Medulla oblongata (tissue), 1 donor: Measurements from ENCODE around the gene KNCN.

Source experiments
- DNase-seq: peaks from one replicate; pipeline ENCODE4 v3.0.0-alpha.2; 2015; ENCODE audit errors: extremely low spot score

Gene KNCN

DNA sequence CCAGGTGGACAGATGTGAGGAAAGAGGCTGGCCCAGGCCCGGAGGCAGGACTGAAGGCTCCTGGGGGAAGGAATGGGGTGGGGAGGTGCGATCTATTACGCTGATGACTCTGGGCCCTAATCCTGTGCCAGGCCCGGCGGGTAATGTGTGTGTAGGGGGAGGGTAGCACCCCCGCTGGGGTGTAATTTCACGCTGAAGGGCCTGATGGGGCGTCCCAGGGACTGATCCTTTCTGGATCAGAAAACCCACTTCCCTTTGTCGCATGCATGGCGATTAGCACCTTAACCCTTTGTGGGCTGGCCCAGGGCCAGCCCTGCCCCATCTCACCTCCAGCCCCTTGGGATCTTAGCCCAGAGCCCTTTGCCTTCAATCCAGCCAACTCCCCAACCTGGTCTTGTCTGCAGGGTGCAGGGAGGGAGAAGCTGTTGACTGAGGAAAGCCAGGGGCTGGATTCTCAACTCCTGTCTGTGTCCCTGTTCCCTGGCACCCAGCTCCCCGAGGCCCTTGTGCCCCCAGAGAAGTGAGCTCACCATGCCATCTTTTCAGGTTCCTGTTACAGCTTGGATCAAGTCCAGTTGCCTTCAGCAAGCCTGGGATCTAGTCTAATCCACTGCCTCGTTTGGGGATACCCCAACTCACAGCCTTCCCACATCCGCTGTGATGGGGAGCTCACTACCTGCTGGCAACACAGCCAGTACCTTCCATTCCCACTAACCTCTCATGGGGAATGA lies 26.0 kb downstream of the KNCN start:
- DNase-seq = no peak

DNA sequence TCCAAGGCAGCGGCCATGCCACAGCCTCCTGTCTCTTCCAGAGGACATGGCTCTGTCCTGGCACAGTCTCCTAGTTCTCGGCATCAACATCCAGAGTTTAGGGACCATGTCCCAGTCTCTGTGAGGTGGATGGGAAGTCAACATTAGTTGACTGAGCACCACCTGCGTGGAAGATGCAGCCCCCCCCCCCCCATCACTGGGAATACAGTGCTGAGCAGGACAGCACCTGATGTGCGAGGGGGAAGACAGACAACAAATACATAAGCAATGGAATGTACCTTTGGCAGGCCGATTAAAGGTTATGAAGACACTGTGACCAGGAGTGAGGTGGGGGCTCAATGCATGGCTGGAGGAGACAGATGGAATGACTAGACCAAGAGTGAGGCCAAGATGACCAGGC lies 26.6 kb downstream of the KNCN start:
- DNase-seq = no peak

GRCh38 chr1:46523496-46524353 lies 27.7 kb downstream of the KNCN start:
- DNase-seq = no peak

- DNase-seq = no peak
Observed at GRCh38 chr1:46522969-46523320, 28.5 kb downstream of the KNCN start.

DNA sequence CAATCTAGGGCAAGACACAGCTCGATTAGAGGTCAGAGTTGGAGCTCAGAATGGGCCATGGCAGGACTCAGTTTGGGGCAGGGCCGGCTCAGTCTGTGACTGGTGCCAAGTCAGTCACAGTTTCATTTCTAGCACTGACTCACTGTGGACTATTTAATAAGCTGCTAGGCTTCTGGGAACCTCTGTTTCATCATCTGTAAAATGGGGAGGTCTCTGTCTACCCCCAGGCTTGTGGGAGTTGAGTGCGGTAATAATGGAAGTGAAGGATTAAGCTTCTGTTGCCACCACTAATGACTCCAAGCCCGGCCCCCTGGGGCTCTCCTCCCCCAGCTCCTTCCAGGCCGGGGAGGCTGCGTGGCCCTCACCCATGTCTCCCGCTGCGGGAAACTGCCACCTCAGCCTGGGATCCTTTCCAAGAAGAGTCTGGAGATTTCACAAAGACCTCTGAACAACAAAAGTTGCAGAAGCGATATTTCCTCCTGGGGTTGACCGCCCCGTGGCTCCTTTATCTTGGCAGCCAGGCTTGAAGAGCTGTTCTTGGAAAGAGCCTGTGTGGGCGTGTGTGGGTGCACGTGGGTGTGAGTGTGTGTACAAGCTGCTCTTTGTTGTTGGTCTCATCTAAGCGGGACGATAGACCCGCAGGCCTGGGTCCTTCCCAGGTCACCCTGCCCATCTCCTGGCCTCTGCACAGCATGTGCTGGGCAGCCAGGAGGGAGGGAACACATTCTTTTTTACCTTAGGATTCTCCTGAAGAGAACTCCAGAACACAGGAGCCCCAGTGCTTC lies 29.1 kb downstream of the KNCN start:
- DNase-seq = peak; percentile 48

DNA sequence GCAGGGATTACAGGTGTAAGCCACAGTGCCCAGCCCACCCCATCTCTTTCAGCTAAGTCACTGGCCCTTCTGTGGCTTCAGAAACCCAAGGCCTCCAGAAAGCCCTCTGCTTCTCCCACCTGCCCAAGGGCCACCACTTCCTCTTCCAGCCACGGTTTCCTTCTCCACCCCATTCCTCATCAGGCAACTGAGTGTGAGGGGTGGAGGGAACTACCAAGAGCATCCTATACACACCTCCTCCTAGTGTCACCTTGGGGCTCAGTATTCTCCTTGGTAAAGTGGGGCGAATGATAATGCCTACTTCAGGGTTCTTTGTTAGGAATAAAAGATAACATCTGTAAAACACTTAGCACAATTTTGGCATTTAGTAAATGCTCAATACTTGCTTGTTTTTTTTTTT lies 30.0 kb downstream of the KNCN start:
- no peak for DNase-seq

DNA sequence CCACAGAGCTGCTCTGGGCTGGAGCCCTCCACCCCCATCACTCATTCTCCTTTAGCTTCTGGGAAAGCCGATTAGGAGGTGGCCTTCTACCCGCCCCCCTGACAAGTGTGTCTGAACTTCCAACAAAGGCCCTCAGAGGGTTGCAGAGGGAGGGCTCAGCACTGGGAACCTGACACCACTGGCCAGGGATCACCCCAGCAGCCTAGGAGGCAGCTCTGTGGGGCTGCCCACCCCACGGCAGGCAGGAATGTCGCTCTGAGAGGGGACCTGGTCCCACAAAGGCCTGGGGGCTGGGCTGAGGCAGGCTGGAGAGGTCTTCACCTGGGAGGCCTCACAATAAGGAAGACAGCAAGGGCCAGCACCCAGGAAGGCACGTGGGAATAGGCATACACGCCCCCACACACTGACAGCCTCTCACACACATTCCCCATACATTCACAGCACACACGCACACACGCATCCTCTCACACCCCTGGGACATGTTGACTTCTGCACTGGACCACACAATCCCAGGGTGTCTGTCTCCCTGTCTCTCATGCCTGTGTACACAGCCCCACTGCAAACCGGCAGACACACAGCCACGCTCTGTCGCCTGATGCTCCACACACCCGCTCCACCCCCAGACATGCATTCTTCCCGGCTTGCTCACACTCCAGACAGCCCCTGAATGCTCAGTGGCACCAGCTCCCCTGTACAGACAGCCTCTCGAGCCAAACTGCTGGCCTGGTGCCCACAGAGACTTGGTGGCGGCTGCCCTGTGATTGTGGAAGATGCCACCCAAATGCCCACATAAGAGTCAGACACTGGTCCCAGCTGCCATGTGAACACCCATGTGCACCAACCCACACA lies 31.2 kb downstream of the KNCN start:
- DNase-seq = no peak

GRCh38 chr1:46519209-46519608 lies 32.2 kb downstream of the KNCN start:
- no peak for DNase-seq

- DNase-seq = no peak
Observed at GRCh38 chr1:46517932-46518498, 33.4 kb downstream of the KNCN start.

DNA sequence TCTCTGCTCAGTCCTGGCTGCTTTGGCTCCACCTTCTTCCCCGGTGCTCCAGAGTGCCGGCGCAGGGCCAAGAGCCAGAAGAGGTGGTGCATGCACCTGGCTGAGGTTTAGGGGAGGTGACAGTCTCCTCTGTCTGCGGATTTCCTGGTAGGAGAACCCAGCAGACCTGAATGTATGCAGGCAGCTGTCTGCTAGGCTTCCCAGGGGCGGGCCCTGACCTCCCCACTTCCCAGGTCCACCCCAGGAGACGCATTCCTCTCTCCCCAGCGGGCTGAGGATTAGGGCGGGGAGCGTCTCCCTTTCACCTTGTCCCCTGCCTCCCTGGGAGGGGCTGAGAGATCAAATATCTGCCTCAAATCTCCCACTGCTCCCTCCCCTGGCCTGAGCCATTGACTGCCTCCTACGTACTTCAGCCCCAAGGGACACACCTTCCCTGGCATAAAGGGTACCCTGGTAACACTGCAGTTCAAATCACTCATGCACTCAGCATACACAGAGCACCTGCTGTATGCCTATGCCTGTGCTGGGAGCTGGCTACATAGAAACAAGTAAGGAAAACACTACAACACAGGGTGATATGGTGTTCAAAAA lies 34.3 kb downstream of the KNCN start:
- DNase-seq = no peak

DNA sequence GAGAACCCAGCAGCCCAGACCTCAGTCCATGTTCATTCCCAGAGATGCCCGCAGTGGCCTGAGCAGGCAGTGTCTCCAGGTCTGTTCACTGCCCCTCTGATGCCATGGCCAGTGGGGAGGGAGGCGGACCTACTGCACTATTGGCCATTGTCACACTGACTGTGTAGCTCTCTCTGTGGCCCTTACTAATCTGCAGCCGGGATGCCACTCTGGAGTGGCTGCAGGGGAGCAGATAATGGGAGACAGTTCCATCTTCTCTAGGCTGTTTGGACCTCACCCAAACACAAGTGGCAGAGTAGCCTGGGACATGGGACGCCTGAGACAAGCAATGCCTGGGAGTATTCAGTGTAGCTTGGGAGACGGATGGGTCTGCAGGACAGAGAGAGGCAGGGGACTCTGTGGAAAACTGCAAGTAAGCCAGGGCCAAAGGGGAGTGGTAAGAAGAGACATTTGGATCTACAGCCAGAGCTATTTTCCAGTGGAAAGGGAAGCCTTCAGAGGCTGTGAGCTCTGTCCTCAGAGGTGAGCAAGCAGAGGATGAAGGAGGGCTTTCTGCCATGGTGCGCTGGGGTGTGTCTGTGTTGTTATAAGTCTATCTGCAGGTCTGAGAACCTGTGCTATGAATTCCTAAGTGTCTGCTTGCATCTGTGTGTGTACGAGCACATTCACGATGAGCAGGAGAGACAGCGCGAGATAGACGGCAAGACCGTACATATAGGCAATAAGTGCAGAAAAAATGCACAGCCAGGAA lies 35.1 kb downstream of the KNCN start:
- DNase-seq = peak; percentile 25

DNA sequence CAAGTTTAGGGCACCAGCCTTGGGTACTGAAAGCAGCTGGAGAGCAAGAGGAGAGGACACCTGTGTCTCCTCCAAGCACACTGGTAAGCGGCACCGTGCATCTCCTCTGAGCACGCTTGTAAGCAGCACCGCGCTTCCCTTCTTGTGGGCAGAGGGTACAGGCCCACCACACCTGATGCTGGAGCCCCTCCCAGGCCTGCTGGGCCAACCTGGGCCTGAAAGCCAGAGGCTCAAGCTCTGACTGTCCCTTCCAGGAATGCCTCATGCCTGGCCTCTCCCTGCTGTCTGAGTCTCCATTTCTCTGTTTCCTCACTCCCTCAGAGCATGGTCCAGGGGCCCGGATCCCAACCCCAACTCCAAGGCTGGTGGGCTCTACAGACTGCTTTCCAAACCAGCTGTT lies 35.9 kb downstream of the KNCN start:
- no peak for DNase-seq

GRCh38 chr1:46513536-46513935 lies 37.9 kb downstream of the KNCN start:
- no peak for DNase-seq

DNA sequence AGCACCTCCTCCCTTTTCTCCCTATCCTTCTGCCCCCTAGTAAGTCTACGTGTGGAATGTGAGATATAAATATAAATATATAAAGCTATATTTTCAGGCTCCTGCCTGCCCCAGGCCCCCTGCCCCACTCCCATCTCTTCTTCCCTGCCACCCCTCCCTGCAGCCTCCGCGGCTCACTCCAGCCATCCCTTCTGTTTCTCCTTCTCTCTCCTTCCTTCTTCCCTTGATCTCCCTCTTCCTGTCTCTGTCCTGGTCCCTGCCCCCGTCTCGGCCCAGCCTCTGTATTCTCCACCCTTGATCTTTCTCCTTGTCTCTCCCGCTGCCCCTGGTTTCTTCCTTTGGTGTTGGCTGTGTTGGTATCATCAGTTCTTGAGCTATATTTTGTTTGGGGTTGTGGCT lies 38.7 kb downstream of the KNCN start:
- no peak for DNase-seq

DNA sequence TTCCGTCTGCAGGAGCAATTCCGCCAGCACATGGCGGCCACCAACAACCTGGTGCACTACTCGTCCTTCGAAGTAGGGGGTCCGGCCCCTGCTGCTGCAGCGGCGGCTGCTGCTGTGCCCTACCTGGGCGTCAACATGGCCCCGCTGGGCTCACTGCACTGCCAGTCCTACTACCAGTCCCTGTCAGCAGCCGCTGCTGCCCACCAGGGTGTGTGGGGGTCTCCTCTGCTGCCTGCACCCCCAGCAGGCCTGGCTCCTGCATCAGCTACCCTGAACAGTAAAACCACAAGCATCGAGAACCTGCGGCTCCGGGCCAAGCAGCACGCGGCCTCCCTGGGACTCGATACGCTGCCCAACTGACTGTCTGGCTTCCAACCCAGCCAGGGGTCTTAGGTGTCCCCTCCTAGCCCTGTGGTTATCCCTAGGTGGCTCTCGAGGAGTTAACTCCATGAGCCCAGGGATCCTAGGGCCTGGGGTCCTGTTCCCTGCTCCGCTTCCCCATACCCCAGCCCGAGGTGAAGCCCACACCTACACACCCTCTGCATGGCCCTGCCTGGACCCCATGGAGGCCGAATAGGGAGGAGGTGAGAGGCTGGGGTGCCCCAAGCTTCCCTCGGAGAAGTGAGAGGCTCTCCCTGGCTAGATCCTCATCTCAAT lies 39.2 kb downstream of the KNCN start:
- no peak for DNase-seq

GRCh38 chr1:46510998-46511365 lies 40.5 kb downstream of the KNCN start:
- DNase-seq = no peak

DNA sequence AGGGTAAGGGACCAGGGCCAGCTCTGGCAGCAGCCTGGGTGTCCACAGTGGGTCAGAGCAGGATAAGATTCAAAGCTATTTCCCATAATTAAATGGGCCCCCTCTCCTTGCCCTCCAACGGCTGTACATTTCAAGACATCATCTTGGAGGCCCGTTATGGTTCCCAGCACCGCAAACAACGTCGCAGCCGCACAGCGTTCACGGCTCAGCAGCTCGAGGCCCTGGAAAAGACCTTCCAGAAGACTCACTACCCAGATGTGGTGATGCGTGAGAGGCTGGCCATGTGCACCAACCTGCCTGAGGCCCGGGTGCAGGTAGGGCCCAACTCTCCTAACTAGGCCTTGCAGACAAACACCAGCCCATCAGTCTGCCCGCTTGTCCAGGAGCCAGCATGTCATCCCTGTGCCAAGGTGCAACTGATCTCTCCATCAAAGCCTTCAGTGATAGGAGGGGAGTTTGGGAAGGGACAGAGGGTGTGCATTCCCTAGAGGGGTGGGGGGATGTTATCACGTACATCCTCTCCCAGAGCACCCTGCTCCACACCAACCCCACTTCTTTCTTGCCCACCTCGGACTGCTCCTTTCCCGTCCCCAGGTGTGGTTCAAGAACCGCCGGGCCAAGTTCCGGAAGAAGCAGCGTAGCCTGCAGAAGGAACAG lies 41.0 kb downstream of the KNCN start:
- no peak for DNase-seq

GRCh38 chr1:46508757-46509156 lies 42.7 kb downstream of the KNCN start:
- no peak for DNase-seq
